ENCODE measurements around the gene FAM227B. TPM values are rescaled to one million over a fixed set of nuclear protein-coding genes. Genes with fewer than 3 reads are reported as not detected.

FAM227B gene
- total RNA-seq, 1 donor from 2014 or later: 5.1 TPM

- Histone ChIP-seq H3K4me3 (no peak overlapping the region), H3K27me3 (ENCODE audit: low read depth) (no peaks in the 10 kb centered on the region), H3K27ac (no peak overlapping the region), H3K4me1 (peaks cover 3% of the 10 kb centered on the region), H3K36me3 (no peaks in the 10 kb centered on the region), H3K9me3 (peaks cover 19% of the 10 kb centered on the region)
- no peak for TF ChIP-seq CTCF (IDR thresholded peaks at IDR 0.05)
- intact Hi-C loops (cut with DNase I): no loop called here
- ATAC-seq (no peak), DNase-seq (no peak)
Measured at GRCh38 chr15:49650676-49651075, 30.1 kb upstream of the FAM227B start.

GRCh38 chr15:49649987-49650386 is 29.4 kb upstream of the FAM227B start:
- DNase-seq: no peak
- peaks cover 19% of the 10 kb centered on the region for H3K9me3 ChIP-seq
- H3K36me3 ChIP-seq: no peaks in the 10 kb centered on the region
- no peak for TF ChIP-seq CTCF (IDR thresholded peaks at IDR 0.05)
- no peak overlapping the region for H3K27ac ChIP-seq
- intact Hi-C loops (cut with DNase I): no loop called here
- no peaks in the 10 kb centered on the region for H3K27me3 ChIP-seq (ENCODE audit: low read depth)
- H3K4me3 ChIP-seq: no peak overlapping the region
- no peak for ATAC-seq
- H3K4me1 ChIP-seq: peaks cover 4% of the 10 kb centered on the region

GRCh38 chr15:49646891-49647290 is 26.3 kb upstream of the FAM227B start:
- peaks cover 11% of the 10 kb centered on the region for H3K4me1 ChIP-seq
- H3K9me3 ChIP-seq: no peaks in the 10 kb centered on the region
- H3K27ac ChIP-seq: no peak overlapping the region
- ATAC-seq (no peak), DNase-seq (no peak)
- TF ChIP-seq CTCF (IDR thresholded peaks at IDR 0.05): no peak
- intact Hi-C loops (cut with DNase I): no loop called here
- no peaks in the 10 kb centered on the region for H3K27me3 ChIP-seq (ENCODE audit: low read depth)
- no peak overlapping the region for H3K4me3 ChIP-seq
- peaks cover 10% of the 10 kb centered on the region for H3K36me3 ChIP-seq

GRCh38 chr15:49645941-49646340 is 25.3 kb upstream of the FAM227B start:
- no peaks in the 10 kb centered on the region for H3K9me3 ChIP-seq

GRCh38 chr15:49645277-49645676 is 24.7 kb upstream of the FAM227B start:
- H3K4me3 ChIP-seq: no peak overlapping the region
- no peak for ATAC-seq
- H3K27me3 ChIP-seq (ENCODE audit: low read depth): no peaks in the 10 kb centered on the region
- no peak for TF ChIP-seq CTCF (IDR thresholded peaks at IDR 0.05)
- peaks cover 10% of the 10 kb centered on the region for H3K36me3 ChIP-seq
- no peak for DNase-seq
- intact Hi-C loops (cut with DNase I): no loop called here
- no peaks in the 10 kb centered on the region for H3K9me3 ChIP-seq
- no peak overlapping the region for H3K27ac ChIP-seq
- peaks cover 11% of the 10 kb centered on the region for H3K4me1 ChIP-seq

More at GRCh38 chr15:49645941-49646340, 25.3 kb upstream of the FAM227B start:
- TF ChIP-seq CTCF (IDR thresholded peaks at IDR 0.05): no peak
- H3K4me1 ChIP-seq: peaks cover 11% of the 10 kb centered on the region
- DNase-seq (no peak), ATAC-seq (no peak)
- H3K36me3 ChIP-seq: peaks cover 10% of the 10 kb centered on the region
- H3K27ac ChIP-seq: no peak overlapping the region
- no peaks in the 10 kb centered on the region for H3K27me3 ChIP-seq (ENCODE audit: low read depth)
- intact Hi-C loops (cut with DNase I): no loop called here
- no peak overlapping the region for H3K4me3 ChIP-seq

- DNase-seq (no peak), ATAC-seq (no peak)
- Histone ChIP-seq H3K9me3 (no peaks in the 10 kb centered on the region), H3K27ac (no peak overlapping the region), H3K36me3 (peaks cover 10% of the 10 kb centered on the region), H3K27me3 (ENCODE audit: low read depth) (no peaks in the 10 kb centered on the region), H3K4me1 (peaks cover 11% of the 10 kb centered on the region), H3K4me3 (no peak overlapping the region)
- no peak for TF ChIP-seq CTCF (IDR thresholded peaks at IDR 0.05)
- intact Hi-C loops (cut with DNase I): no loop called here
Measured at GRCh38 chr15:49644364-49644794, 23.8 kb upstream of the FAM227B start.
